ENCODE results near the gene ZBTB34. TPM values are rescaled to one million over a fixed set of nuclear protein-coding genes. Genes with fewer than 3 reads are reported as not detected.

ZBTB34 gene
- total RNA-seq, 4 donors from 2014 or later, result 11.5 to 19.7 (median 16.2) TPM

DNA sequence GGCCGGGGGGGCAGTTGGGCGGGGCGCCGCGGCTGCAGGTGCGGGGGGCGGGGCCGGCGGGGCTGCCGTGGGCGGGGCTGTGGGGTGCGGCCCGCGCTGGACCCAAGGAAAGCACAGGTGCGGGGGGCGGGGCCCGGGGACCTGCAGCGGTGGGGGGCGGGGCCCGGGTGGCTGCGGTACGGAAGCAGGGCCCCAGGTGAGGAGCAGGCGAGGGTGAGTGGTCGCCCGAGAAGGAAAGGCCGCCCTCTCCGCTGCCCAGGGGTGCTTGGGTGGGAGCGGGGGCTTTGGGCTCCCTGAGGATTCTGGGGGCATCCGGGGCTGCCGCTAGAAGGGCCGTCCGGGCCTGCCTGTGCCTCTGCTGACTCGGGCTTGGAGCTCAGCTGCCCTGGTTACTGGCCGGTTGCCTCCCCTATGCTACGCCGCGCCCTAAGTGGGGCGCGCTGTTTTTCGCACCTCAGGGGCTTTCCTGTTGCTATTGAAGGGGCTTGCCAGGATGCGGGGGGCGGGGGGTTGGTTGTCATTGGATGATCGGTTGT is 54.9 kb downstream of the ZBTB34 start:
- TF ChIP-seq, protein P1, sequence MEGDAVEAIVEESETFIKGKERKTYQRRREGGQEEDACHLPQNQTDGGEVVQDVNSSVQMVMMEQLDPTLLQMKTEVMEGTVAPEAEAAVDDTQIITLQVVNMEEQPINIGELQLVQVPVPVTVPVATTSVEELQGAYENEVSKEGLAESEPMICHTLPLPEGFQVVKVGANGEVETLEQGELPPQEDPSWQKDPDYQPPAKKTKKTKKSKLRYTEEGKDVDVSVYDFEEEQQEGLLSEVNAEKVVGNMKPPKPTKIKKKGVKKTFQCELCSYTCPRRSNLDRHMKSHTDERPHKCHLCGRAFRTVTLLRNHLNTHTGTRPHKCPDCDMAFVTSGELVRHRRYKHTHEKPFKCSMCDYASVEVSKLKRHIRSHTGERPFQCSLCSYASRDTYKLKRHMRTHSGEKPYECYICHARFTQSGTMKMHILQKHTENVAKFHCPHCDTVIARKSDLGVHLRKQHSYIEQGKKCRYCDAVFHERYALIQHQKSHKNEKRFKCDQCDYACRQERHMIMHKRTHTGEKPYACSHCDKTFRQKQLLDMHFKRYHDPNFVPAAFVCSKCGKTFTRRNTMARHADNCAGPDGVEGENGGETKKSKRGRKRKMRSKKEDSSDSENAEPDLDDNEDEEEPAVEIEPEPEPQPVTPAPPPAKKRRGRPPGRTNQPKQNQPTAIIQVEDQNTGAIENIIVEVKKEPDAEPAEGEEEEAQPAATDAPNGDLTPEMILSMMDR (IDR thresholded peaks at IDR 0.05; ENCODE audit: low read depth), result no peak

DNA sequence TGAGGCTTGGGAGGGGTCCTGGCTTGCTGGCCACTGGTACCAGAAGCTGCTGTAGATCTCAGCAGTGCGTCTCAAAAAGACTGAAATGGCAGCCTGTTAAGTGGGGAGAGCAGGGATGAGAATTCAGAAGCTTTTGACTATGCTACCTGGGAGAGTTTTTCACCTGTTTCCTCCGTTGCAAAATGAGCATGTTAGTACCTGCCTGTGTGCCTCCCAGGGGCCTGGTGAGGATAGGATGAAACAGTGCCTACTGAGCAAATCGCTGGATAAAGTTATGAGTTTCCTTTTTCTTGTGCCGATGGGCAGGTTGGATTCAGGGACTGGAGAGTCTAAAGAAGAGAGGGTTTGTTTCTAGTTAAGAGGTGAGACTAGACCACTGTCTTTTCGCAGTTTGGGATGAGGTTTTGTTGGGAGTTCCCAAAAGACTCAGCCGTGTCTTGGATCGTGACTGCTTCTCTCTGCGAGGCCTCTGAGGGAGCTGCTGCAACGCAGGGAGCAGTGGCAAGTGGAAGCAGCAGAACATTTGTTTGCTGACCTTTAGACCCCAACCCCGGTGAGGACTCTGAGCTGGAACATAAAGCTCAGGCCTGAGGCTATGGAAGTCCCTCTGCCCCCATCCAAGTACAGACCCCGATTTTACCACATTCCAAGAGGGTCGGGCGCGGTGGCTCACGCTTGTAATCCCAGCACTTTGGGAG is 55.6 kb downstream of the ZBTB34 start:
- TF ChIP-seq, protein P1 (IDR thresholded peaks at IDR 0.05; ENCODE audit: low read depth), result no peak

DNA sequence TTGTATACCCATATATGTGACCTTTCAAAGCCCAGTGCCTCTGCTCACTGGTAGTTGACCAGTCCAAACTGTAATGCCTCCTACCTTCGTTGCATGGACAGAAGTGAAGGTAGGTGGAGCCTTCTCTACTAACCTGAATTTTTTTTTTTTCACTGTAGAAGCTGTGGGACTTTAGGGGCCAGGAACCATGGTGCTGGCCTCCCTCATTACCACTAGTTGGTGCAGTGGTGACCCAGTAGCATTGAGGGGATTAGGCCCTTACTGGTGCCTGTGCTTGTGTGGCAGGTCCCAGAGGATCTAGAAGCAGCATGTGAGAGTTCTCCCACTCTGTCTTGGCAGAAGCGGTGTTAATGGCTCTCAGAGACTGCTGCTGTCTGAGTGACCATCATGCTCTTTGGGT is 56.5 kb downstream of the ZBTB34 start:
- TF ChIP-seq, protein P1 (IDR thresholded peaks at IDR 0.05; ENCODE audit: low read depth), result no peak

DNA sequence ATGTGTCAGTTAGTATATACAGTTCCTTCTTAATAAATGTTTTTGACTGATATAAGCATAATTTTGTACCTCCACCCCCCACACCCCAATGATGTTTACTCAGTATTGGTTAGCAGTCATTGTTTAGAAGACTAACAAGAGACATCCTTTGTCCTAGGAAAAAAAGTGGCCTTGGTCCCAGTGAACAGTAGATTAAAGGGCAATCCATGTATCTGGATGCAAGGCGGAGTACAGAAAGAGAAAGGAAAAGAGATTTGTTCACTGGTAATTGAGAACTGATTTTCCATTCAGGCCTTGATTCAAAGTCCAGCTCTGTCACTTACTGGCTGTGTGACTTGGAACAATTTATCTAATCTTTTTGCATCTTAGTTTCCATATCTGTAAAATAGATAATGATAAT is 58.8 kb downstream of the ZBTB34 start:
- TF ChIP-seq, protein P1 (IDR thresholded peaks at IDR 0.05; ENCODE audit: low read depth), result no peak

DNA sequence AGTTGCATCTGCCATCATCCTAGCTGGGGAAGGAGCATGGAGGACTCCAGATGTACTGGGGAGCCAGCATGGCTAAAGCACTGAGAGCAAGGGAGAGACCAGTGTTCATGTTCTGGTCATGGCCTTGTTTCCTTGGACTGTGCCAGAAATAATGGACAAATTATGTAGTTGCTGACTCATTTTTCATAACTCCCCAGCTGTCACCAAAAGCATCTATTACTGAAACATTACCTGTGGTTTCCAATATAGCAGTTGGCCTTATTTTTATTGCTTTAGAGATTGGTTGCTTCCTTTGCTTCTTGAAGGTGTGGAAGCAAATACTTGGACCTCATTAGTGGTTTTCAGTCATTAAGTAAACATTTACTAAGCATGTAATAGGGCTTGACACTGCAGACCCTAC is 65.4 kb downstream of the ZBTB34 start:
- TF ChIP-seq, protein P1 (IDR thresholded peaks at IDR 0.05; ENCODE audit: low read depth), result no peak

DNA sequence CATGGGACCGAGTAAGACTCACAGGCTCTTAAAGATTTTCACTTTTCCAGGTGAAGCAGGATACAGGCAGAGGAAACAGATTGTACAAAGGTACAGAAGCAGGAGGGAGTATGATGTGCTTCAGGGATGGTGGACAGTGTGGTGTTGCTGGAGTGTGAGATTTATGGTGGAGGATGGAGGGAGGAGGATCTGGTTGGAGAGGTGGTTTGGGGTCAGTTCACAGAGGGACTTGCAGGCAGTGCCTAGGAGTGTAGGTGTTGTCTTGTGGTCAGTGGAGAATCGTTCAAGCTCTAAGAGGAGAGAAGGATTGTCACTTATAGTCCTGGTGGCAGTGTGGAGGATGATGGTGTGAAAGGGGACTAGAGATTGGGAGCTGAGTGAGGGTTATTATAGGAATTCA is 65.9 kb downstream of the ZBTB34 start:
- TF ChIP-seq, protein P1 (IDR thresholded peaks at IDR 0.05; ENCODE audit: low read depth), result no peak

DNA sequence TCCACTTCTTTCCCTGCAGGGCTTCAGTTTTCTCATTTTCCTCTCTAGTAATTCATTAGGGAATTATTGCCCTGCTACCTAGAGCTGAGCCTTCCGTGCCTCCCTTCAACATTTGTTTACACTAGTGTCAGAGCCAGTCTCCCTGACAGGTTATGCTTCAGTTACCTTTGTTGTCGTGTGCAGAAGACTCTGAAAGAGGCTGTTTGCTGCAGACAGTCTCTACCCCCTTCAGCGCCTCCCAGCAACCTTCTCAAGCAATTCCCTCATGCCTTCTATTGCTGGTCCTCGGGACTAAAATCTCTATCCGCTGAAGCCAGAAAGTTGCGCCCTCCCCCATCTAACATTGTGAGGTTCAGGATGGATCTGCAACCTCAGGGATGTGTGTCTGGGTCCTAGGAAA is 67.0 kb downstream of the ZBTB34 start:
- TF ChIP-seq, protein P1 (IDR thresholded peaks at IDR 0.05; ENCODE audit: low read depth), result no peak

Measured in subcutaneous adipose tissue (tissue), 4 donors.